ENCODE data around the gene PRKCH.

DNA sequence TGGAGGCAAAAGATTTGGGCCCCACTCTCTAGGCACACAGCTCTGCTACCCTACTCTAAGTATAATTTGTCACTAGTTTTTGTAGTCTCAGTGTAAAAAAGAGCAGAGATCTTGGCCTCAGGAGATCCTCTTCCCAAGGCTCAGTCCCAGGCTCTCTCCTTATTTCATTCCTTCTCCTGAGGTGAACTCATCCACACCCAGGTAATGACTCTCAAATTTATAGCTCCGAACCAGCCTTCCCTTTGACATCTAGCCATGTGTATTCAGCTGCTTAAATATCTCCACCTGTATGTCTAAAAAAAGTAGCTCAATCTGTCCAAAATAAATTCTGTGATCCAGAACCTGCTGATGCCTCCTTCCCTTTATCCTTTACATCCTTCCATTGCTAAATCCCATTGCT is 200.4 kb downstream of the PRKCH start:
- no peak for TF ChIP-seq POLR2A (IDR thresholded peaks at IDR 0.05)
- TF ChIP-seq CTCF (IDR thresholded peaks at IDR 0.05): no peak
